Measurements from ENCODE around the gene ADAMTS7.

- TF ChIP-seq CTCF (IDR thresholded peaks at IDR 0.05) (no peak), POLR2A (IDR thresholded peaks at IDR 0.05) (no peak), EP300 (IDR thresholded peaks at IDR 0.05) (no peak)
Measured at GRCh38 chr15:78854833-78855372, 43.6 kb upstream of the ADAMTS7 start.
